Sciatic nerve (tissue), 2 donors: ENCODE data around the gene VTI1A. TPM values are rescaled to one million over a fixed set of nuclear protein-coding genes. Genes with fewer than 3 reads are reported as not detected.

Experiments
- ATAC-seq: fragments of 200-7000 bp; cut with Tn5 transposase; one replicate; pipeline ENCODE4 v1.9.1; 2020; ENCODE audit warnings: mild to moderate bottlenecking, moderate library complexity
- DNase-seq: peaks from one replicate; pipeline ENCODE4 v3.0.0-alpha.2; 2020; ENCODE audit warnings: low spot score
- intact Hi-C: fragments of 100-400 bp; cut with DNase I; formaldehyde crosslinking; loops from one replicate; pipeline ENCODE4 v1.14.2; 2022
- total RNA-seq: library from RNA; stranded (reverse); fragmentation: NEBNext Ultra II Directional; extraction: Animal tissue kit (Norgen Biotek cat#: 25700); gene quantifications from one replicate; pipeline ENCODE4 v1.2.1, GENCODE V29; 2021
- donor health status: DM: no; HTN: no; CAD: no.
- donor health status: DM: no; HTN: no; CAD: no.

Gene VTI1A
- total RNA-seq, 1 donor from 2014 or later: 44.0 TPM

DNA sequence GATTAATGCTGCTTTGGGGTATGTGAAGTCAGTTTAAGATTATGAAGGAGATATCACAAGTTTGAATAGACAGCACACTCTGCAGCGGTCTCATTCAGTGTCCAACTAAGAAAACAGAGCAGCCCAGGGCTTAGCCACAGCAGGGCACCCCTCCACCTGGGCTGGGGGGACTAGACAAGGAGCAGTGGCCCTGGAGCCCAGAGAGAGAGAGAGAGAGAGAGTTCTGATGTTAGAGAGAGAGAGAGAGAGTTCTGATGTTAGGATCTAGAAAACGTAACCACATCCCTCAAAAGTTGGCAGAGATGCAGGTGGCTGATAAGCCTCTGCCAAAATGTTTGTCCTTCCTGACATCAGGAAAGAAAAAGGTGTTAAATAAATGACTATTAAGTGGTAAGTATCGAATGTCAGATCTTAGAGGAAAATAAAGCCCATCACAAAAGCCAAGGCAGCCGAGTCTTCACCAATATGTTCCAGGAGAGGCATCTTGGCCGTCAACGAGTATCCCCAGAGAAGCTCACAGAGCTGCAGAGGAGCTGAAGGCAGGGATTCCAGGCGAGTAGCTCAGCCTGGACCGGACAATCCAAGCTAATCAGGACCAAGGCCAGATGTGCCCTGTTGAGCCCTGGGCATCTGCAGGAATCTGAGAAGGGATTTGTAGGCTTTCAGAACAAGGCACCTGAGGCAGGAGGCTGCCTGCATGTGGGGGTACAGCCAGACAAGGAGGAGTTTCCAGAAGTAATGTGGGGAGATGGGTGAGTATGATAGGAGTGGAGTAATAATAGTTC is 352.9 kb downstream of the VTI1A start:
- ATAC-seq: no peak
- no peak for DNase-seq
- intact Hi-C loops: no loop called here

DNA sequence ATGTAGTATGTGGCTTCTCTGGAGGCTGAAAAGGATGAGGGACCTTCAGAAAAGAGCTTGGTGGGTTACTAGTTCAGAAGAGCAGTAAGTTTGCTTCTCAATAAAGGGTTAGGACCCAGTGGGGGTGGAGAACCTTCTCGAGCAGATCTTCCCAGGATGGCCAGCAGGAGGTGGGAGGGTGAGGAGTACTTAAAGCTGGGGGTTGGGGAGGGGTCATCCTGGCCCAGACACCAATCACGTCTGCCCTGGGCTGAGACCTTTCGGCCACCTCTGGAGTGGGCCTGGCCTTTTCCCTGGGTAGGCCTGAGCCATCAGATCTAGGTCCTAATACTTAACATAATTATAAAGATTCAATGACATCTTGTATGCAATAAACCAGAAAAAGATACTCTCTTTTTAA is 354.0 kb downstream of the VTI1A start:
- no peak for DNase-seq
- intact Hi-C loops: no loop called here
- ATAC-seq: no peak

DNA sequence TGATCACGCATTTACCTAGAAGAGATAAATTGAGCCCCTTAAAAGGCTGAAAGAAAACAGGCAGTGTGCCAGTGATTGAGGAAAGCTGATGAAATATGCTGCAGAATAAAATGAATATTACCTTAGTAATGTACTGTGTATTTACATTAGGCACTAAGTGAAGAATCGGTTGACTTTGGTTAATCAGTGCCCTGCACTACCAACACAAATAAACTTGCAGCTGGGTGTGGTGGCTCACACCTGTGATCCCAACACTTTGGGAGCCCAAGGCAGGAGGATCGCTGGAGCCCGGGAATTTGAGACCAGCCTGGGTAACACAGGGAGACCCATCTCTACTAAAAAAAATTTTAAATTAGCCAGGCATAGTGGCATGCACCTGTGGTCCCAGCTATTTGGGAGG is 354.7 kb downstream of the VTI1A start:
- intact Hi-C loops: no loop called here

DNA sequence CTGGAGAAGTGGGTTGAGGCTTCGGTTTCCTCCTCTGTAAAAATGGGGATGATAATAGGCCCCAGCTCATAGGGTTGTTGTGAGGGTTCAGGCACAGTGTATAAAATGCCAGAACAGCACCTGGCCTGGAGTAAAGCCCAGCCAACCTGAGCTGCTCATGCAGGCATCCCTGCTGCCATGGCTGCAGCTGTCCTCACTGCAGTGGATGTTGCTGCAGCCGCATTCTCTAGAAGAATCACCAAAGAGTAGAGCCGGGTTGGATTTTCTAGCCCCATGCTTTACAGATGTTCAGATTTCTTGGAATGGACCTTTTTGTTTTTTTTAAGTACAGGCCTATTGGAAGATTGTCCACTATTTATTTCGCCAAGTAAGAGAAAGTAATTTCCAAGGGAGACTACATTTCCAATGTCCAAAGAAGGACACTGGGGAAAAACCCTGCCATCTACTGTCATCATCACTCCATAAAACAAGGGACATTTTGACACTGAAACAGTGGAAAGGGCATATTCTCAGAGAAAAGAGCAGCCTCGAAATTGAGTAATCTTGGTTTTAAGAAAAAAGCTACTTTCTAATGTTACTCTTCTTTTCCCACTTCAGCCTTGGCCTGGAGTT is 355.5 kb downstream of the VTI1A start:
- intact Hi-C loops: no loop called here
- peak; percentile 76 for ATAC-seq
- DNase-seq: no peak

More for the DNA sequence above, 354.7 kb downstream of the VTI1A start:
- ATAC-seq (no peak), DNase-seq (no peak)

DNA sequence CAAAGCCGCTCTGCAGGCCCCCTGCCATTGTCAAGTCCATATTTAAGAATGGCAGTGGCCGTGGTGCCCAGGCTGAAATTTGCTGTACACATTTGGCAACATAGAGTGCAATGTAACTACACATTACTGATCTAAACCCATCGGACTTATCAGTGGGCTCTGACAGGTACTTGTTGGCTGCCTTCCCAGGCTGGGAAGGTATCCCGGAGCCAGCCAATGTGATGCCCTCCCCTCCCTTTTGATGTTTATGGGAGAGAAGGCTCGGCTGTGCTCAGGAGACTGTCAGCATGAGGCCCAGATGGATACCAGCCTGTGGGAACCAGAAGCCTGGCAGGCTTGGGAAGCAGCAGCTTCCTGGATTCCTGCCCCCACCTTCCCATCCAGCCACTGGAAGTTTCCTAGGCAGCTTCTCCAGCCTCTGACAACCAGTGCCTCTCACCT is 357.0 kb downstream of the VTI1A start:
- no peak for DNase-seq
- no peak for ATAC-seq
- intact Hi-C loops: no loop called here

DNA sequence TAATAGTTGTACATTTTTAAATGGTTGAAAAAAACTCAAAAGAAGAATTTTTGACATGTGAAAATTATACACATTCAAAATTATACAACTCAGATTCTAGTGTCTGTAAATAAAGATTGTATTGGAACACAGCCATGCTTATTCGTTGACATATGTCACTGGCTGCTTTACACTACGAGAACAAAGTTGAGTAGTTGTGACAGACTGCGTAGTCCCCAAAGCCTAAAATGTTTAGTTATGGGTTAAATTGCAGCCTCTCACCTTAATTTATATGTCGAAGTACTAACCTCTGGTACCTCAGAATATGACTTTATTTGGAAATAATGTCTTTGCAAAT is 358.2 kb downstream of the VTI1A start:
- DNase-seq: no peak
- no peak for ATAC-seq
- intact Hi-C loops: no loop called here

DNA sequence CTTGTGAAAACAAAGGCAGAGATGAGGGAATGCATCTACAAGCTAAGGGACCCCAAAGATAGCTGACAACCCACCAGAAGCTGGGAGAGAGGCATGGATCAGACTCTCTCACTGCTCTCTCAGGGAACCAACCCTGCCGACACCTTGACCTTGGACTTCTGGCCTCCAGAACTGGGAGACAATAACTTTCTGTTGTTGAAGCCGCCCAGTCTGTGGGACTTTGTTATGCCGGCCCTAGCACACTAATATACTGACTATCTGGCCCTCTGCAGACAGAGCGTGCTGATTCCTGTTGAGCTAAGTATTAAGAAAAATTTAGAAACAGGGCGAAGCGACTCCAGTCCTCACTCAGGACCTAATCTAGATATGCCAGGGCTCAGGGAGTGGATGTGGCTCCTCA is 358.7 kb downstream of the VTI1A start:
- DNase-seq (no peak), ATAC-seq (no peak)
- intact Hi-C loops: no loop called here

DNA sequence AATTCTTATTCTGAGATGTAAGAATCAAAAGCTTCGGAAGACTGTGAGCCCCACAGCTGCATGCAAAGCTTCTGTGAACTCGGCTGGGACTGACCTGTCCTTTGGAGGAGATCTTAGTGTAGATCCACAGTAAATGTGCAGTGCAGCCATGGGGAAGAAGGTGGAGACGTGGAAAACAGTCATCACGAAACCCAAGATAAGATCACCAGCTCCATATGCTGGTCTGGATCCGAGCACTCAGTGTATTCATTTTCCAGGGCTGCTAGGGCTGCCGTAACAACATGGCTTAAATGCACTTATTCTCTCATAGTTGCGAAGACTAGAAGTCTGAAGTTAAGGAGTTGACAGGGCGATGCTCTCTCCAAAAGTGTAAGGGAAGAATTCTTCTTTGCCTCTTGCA is 360.0 kb downstream of the VTI1A start:
- ATAC-seq: no peak
- intact Hi-C loops: no loop called here

DNA sequence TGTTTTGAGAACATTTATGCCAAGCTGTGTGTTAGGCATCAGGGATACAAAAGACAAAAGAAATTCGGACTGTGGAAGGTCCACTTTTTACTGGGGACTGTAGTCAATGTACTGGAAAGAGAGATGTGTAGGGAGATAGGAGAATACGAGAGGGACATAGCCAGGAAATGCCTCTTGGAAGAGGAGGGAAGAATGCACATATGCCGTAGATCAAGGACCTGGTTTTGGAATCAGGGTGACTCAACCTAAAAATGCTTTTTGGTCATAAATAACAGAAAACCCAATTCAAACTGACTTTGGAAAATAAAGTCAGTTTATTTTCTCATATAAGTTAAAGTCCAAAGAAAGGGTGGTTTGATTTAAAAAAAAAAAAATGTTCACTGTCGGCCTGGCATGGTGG is 362.7 kb downstream of the VTI1A start:
- DNase-seq (no peak), ATAC-seq (no peak)
- intact Hi-C loops: no loop called here

More for the DNA sequence above, 360.0 kb downstream of the VTI1A start:
- DNase-seq: no peak

DNA sequence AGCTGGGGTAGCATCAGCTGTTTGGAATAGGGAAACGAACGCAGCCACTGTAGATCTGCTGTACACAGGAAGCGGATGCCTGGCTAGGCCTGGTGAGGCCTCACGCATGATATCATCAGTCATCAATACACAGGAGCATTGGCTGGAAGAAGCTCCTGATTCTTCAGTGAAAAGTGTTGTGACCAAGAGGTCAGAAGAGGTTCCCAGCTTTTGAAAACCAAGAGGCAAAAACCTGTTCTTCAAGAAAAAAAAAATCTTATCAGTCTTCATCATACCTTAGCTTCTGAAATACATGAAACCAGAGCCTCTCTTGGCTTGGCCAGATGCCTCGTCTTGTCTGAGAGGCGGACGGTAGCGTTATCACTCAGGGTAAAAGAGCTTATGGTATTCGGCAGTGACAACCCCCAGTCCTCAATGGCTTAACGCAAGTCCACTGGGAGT is 363.7 kb downstream of the VTI1A start:
- ATAC-seq (no peak), DNase-seq (no peak)
- intact Hi-C loops: no loop called here

DNA sequence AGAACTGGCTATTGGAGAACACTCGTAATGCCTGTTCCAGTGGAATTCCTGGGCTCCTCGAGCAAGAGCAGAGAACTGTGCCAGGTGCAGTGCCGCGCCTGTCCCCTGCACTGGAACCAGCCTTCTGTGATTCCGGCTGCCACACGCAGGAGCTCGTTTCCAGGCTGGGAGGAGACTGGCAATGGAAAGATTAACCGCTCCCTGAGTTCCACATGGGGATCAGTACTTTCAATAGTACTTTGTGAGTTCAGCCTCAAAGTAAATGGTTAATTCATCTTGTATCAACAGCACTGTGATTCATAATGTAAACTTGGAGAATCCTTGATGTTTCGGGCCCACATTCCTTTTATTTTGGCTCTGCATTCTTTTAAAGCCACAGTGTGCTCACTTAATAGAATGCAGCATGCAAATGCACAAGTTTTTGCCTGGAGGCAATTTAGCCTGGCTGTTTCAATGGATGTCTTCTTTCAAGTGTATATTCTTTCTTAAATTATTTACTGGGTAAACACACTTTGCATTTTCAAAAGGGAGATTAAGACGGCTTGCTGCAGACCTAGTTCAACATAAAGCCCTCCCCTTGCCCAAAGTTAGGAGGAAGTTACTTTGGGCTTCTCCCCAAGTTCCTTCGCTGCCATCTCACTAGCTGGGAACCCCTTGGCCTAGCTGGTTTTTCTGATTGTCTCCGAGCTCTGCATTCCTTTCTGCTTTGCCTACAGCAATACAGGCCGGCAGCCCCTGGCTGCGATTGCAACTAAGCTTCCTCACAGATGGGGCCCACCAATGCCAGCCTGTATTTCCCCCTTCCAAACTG is 364.9 kb downstream of the VTI1A start:
- ATAC-seq (peak; percentile 62), DNase-seq (peak; percentile 41)
- intact Hi-C loops: no loop called here

DNA sequence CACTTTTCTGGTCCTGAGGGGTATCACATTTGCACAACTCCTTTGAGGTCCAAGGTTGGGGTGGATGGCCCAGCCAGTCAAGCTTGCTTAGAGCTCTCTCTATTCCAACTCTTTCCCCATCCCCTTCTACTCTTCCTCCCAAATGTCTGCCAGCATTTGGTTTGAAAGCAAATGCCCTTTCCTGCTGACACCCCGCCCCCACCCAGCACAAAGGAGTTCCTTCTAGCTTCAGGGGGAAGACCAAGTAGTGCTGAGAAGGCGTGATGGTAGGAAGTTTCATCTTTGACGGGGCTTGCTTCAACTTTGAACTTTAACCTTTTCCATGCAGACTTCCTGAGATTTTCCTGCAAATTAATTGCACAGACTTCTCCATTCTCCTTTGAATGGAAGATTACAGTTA is 365.6 kb downstream of the VTI1A start:
- intact Hi-C loops: no loop called here

DNA sequence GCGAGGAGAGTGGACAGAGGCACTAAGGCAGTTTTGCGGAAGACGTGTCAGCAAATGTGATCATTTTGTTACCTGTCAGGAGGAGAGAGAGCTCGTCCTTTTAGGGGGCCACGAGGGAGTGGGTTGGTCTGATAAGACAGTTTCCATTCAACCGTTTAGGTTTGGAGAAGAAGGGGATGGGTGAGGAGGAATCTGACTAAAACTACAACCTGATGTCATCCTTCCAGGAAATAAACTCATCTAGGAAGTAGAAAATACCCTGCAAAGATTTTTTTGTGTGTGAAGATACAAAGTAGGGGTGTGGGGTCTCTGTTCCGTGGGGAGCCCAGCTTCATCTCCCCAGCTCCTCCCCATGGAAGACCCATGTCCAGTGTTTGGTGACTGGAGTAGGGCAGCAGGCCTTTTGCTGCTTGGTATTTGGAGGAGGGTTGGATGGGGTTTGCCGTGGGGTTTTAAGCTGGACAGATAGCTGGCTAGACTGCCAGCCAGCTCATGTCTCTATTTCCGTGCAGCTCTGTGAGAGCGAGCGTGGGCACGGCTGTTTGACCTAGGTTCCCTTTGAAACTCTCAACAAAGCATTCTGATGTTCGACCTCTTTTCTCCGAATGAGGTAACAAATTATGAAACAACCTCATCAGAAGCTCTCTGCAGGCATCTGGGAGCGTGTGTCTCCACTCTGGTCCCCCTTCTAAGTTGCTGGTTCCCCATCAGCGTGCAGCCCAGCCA is 367.0 kb downstream of the VTI1A start:
- ATAC-seq (no peak), DNase-seq (no peak)
- intact Hi-C loops: no loop called here

More for the DNA sequence above, 365.6 kb downstream of the VTI1A start:
- peak; percentile 13 for DNase-seq
- ATAC-seq: no peak

DNA sequence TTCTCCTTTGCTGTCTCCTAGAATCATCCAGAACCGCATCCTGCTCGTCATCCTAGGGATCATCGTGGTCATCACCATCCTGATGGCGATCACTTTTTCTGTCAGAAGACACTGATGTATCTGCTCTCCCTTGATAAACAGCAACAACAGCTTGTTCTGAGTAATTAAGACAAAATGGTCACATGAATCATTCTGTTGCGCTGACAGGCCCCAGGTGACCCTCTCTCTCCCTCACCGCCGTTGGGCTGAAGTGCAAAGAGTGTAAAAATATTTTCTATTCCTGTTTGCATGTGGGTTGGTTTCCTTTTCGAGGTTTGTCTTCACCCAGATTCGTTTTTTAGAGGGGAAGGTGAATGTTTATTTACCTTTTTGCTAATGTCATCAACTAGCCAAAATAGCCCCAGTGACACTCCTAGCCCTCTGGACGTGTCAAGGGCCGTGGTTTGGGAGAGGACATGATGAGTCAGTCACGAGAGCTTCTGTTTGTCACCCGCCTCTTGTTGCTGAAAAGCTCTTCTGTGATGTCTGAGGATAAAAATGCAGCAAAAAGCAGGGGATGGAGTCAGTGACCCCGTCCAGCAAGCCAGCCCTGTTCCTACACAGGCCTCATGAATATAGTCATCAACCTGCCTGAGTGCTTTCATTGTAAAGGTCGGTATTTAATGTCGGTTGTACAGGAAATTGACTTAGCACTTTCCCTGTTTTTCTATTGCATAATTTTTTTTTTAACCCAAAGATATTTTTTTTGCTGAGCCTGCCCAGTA is 368.4 kb downstream of the VTI1A start:
- peak; percentile 40 for ATAC-seq
- intact Hi-C loops: no loop called here

DNA sequence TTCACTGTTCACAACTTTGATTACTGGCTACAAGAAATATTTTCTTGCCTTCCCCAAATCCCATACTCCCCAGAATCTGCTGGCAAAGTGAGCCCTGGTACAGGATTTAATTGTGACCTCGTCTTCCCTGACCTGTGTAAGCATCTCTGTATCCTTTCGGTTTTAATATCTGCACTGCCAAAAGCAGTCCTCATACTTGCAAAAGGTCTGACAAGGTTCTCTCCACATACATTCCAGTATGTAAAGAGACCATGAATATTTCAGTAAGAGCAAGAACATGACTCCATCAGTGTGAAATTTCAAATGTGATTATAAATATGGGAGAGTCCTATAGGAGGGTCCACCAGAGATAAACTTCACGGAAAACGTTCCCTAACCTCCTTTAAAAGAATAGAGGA is 369.0 kb downstream of the VTI1A start:
- ATAC-seq (no peak), DNase-seq (no peak)
- intact Hi-C loops: no loop called here

More for the DNA sequence above, 368.4 kb downstream of the VTI1A start:
- DNase-seq: no peak

DNA sequence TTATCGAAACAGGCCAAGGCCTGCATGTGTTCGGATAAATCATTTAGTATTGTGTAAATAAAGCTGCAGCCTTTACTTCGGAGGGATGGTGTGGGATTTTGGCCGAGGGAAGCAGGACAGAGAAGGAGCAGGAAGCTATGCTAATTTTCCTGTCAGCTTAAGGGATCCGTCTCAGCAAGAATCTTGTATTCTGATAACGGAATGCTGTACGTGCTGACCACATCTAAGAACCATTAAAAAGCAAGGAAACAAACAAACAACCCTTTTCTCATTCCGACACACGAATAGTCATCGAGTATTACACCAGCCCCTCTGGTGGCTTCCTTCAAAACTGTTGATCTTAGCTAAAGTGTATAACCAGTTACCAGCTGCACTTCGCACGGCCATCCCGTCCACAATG is 369.9 kb downstream of the VTI1A start:
- DNase-seq (no peak), ATAC-seq (no peak)
- intact Hi-C loops: no loop called here

DNA sequence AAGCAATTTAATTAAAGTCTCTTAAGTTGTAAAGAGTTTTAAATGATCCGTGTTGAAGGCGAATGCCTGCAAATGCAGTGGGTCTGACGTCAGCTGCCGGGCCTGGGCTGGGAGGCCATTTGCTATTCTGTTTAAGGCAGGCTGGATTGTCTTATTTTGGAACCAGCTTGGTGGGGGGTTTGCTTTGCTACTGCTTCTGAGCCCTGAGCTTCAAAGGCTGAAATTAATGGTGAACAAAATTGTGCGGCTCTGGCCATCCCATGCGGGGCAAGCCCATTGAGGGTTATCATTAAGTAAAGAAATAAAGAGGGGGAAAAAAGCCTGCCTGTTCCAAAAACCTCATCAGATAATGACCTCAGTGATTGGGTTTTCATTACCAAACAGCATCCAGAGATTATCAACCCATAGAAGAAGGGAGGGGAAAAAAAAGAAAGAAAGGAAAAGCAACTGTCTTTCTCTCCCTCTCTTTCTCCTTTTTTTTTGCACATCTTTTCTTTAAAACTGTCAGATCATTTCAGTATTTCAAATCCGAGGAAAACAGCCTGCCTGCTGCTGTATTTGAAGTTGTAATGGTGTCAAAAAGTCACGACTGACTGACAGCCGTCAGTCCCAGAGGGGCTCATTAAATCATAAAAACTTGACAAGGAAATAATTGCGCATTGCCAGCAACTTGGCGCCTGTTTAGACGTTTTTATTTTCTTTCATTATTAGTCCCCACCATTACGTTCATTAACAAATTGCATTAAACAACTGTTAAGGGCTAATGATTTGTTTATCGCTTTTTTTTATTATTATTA is 371.2 kb downstream of the VTI1A start:
- DNase-seq (no peak), ATAC-seq (no peak)
- intact Hi-C loops: no loop called here

DNA sequence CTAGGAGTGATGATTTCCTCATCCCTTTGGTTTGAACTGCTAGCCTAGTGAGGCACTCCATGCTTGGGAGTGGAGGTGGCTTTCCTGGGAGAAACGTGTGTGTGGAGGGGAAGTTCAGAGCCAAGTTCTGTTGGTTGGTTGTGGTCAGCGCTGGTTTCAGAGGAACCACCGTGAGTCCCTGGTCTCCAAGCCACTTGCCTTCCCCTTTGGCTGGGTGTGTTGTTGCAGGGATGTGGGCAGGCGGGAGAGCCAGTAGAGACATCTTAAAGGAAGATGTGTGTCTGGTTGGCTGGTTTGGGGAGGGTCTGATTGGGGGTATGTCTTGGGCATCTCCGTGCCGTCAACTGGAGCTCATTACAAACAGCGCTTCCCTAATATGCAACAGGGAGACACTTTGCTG is 372.2 kb downstream of the VTI1A start:
- DNase-seq (no peak), ATAC-seq (no peak)
- intact Hi-C loops: no loop called here
